Hepatocyte (in vitro differentiated cells): ENCODE measurements around the gene GRXCR1. TPM values are rescaled to one million over a fixed set of nuclear protein-coding genes. Genes with fewer than 3 reads are reported as not detected.

Experiments
- DNase-seq: peaks from one replicate; pipeline ENCODE4 v3.0.0-alpha.2; 2016; ENCODE audit warnings: low spot score
- H2AFZ ChIP-seq: fragments of 200-600 bp; sonication (generic); 2 replicates; pipeline ENCODE4 v1.6.0; 2016; ENCODE audit warnings: antibody characterized with exemption, mild to moderate bottlenecking
- H3K27ac ChIP-seq: fragments of 200-600 bp; sonication (generic); 2 replicates; pipeline ENCODE4 v1.5.1; 2016; ENCODE audit warnings: mild to moderate bottlenecking
- H3K27me3 ChIP-seq: fragments of 200-600 bp; sonication (generic); 2 replicates; pipeline ENCODE4 v1.6.1; 2016
- H3K36me3 ChIP-seq: fragments of 200-600 bp; sonication (generic); replicated peaks from 2 replicates; pipeline ENCODE4 v1.5.1; 2016; ENCODE audit warnings: low read depth; ENCODE audit not compliant: insufficient read depth
- H3K4me1 ChIP-seq: fragments of 200-600 bp; sonication (generic); 2 replicates; pipeline ENCODE4 v1.5.1; 2016; ENCODE audit warnings: mild to moderate bottlenecking, moderate library complexity; ENCODE audit not compliant: insufficient read depth
- H3K4me2 ChIP-seq: fragments of 200-600 bp; sonication (generic); 2 replicates; pipeline ENCODE4 v1.6.0; 2016
- H3K4me3 ChIP-seq: fragments of 200-600 bp; sonication (generic); 2 replicates; pipeline ENCODE4 v1.5.1; 2016; ENCODE audit warnings: mild to moderate bottlenecking
- H3K79me2 ChIP-seq: fragments of 200-600 bp; sonication (generic); 2 replicates; pipeline ENCODE4 v1.6.0; 2017; ENCODE audit warnings: mild to moderate bottlenecking
- H3K9me2 ChIP-seq: fragments of 200-600 bp; sonication (generic); replicated peaks from 2 replicates; pipeline ENCODE4 v1.6.0; 2017; ENCODE audit warnings: mild to moderate bottlenecking; ENCODE audit not compliant: insufficient read depth
- H3K9me3 ChIP-seq: fragments of 200-600 bp; sonication (generic); 2 replicates; pipeline ENCODE4 v1.5.1; 2016; ENCODE audit warnings: low read depth, mild to moderate bottlenecking
- H4K20me1 ChIP-seq: fragments of 200-600 bp; sonication (generic); 2 replicates; pipeline ENCODE4 v1.6.0; 2016; ENCODE audit warnings: mild to moderate bottlenecking; ENCODE audit not compliant: insufficient read depth, poor library complexity, severe bottlenecking
- EZH2 ChIP-seq: fragments of 200-600 bp; sonication (generic); IDR thresholded peaks from 2 replicates; pipeline ENCODE4 v1.6.1; 2016; ENCODE audit warnings: antibody characterized with exemption, mild to moderate bottlenecking, borderline replicate concordance
- EZH2phosphoT487 ChIP-seq: fragments of 200-600 bp; sonication (generic); IDR thresholded peaks from one replicate; pipeline ENCODE4 v1.6.1; 2018; ENCODE audit warnings: antibody characterized with exemption, mild to moderate bottlenecking, low read depth, moderate library complexity; ENCODE audit not compliant: unreplicated experiment, severe bottlenecking
- WGBS: methylation state at CpG from one replicate; pipeline ENCODE4 v1.1.6; 2016; ENCODE audit warnings: low lambda C conversion rate; ENCODE audit errors: missing lambda C conversion rate; 5-methylcytosine and 5-hydroxymethylcytosine counted together
- polyA plus RNA-seq: library from polyadenylated mRNA; unstranded; fragments of >200 nt; fragmentation: Nextera tagmentation; extraction: Ambion mirVana; gene quantifications from 2 replicates; pipeline ENCODE4 v1.2.1, GENCODE V29; 2016
- total RNA-seq: library from RNA; depleted of rRNA; stranded (reverse); fragments of >200 nt; gene quantifications from 2 replicates; pipeline ENCODE4 v1.2.3, GENCODE V29; 2014
- TF ChIP-seq, protein P1 (sequence below): fragments of 200-600 bp; sonication (generic); IDR thresholded peaks from 2 replicates; pipeline ENCODE4 v1.5.1; 2016; ENCODE audit warnings: antibody characterized with exemption, mild to moderate bottlenecking; ENCODE audit not compliant: poor library complexity

GRXCR1 gene
- total and polyA plus RNA-seq, 2 experiments from 2014 or later: not detected

DNA sequence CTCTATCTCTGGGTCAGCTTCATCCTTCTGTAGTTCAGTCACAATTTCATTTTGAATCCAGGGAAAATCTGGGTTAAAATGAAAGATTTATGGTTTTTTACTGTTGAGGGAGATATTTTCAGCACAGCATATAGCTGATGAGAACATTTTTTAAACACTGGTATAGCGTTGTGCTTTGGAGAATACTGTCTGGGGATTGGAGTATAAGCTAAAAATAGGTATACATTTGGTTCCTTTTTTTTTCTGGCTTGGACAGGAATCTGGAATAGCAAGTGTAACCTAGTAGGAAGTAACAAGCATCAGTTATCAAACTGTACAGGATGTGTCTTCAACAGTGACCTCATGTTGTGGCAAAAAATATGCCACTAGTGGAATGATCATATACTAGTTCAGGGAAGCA is 149.1 kb downstream of the GRXCR1 start:
- no peaks in the 10 kb centered on the region for H4K20me1 ChIP-seq
- no peak overlapping the region for H3K4me2 ChIP-seq
- TF ChIP-seq EZH2: no peak
- TF ChIP-seq, protein P1, sequence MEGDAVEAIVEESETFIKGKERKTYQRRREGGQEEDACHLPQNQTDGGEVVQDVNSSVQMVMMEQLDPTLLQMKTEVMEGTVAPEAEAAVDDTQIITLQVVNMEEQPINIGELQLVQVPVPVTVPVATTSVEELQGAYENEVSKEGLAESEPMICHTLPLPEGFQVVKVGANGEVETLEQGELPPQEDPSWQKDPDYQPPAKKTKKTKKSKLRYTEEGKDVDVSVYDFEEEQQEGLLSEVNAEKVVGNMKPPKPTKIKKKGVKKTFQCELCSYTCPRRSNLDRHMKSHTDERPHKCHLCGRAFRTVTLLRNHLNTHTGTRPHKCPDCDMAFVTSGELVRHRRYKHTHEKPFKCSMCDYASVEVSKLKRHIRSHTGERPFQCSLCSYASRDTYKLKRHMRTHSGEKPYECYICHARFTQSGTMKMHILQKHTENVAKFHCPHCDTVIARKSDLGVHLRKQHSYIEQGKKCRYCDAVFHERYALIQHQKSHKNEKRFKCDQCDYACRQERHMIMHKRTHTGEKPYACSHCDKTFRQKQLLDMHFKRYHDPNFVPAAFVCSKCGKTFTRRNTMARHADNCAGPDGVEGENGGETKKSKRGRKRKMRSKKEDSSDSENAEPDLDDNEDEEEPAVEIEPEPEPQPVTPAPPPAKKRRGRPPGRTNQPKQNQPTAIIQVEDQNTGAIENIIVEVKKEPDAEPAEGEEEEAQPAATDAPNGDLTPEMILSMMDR: no peak
- H3K4me3 ChIP-seq: no peak overlapping the region
- WGBS: 81% methylated on average over 1 of the region's 1 CpG
- H3K4me1 ChIP-seq: no peaks in the 10 kb centered on the region
- H2AFZ ChIP-seq: no peak overlapping the region
- no peaks in the 10 kb centered on the region for H3K36me3 ChIP-seq
- no peak overlapping the region for H3K27ac ChIP-seq
- no peaks in the 10 kb centered on the region for H3K27me3 ChIP-seq
- DNase-seq: no peak
- H3K9me2 ChIP-seq: no peaks in the 10 kb centered on the region
- no peaks in the 10 kb centered on the region for H3K9me3 ChIP-seq
- no peaks in the 10 kb centered on the region for H3K79me2 ChIP-seq

GRCh38 chr4:43047058-43047457 is 154.5 kb downstream of the GRXCR1 start:
- 67% methylated on average over 1 of the region's 1 CpG for WGBS
- no peak overlapping the region for H3K4me2 ChIP-seq
- no peak for DNase-seq
- TF ChIP-seq, protein P1: no peak
- no peaks in the 10 kb centered on the region for H3K27me3 ChIP-seq
- H3K9me2 ChIP-seq: no peaks in the 10 kb centered on the region
- no peaks in the 10 kb centered on the region for H3K4me1 ChIP-seq
- H2AFZ ChIP-seq: no peak overlapping the region
- H3K9me3 ChIP-seq: no peaks in the 10 kb centered on the region
- no peaks in the 10 kb centered on the region for H4K20me1 ChIP-seq
- H3K36me3 ChIP-seq: no peaks in the 10 kb centered on the region
- H3K79me2 ChIP-seq: no peaks in the 10 kb centered on the region
- no peak overlapping the region for H3K4me3 ChIP-seq
- H3K27ac ChIP-seq: no peak overlapping the region

DNA sequence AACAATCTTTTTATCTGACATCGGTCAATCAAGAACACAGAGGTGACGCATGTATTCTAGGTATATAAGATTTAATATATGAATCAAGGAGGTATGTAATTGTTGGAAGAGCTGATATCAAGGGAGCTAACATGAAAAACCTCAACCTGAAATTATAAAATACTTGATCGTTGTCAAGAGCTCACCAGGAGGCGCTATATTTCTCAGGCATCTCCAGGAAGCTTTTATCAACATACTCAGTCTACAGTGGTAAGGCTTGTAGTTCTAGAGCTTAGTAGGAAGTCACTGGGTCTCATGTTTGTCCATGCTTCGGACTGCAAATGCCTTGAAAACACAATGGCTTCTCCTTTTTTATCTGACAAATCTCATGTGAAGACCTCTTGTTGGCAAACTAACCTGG is 156.1 kb downstream of the GRXCR1 start:
- DNase-seq: no peak
- H3K9me3 ChIP-seq: no peaks in the 10 kb centered on the region
- H2AFZ ChIP-seq: no peak overlapping the region
- H4K20me1 ChIP-seq: no peaks in the 10 kb centered on the region
- no peaks in the 10 kb centered on the region for H3K4me1 ChIP-seq
- H3K27me3 ChIP-seq: no peaks in the 10 kb centered on the region
- WGBS: 65% methylated on average over 5 of the region's 5 CpGs
- no peak for TF ChIP-seq EZH2phosphoT487
- TF ChIP-seq, protein P1: no peak
- no peak for TF ChIP-seq EZH2
- no peaks in the 10 kb centered on the region for H3K79me2 ChIP-seq
- no peak overlapping the region for H3K4me2 ChIP-seq
- H3K4me3 ChIP-seq: no peak overlapping the region
- H3K9me2 ChIP-seq: no peaks in the 10 kb centered on the region
- H3K36me3 ChIP-seq: no peaks in the 10 kb centered on the region
- H3K27ac ChIP-seq: no peak overlapping the region

DNA sequence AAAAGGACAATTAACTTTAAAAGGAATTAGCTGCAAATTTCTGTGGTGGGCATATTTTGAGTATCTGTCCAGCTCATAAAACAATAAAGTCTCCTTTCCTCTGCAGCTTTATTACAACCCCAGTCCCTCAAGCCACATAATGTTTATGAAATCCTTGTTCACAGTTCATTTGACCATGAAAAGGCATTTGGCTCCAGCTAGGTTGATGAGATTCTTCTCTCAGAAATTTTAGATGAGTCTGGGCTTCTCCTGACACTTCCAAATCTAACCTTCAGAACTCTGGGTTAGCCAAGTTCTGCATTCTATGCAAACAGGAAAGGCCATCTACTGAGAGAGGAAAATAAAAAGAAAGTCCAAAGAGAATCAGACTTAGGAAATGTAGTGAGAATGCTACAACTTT is 156.8 kb downstream of the GRXCR1 start:
- H4K20me1 ChIP-seq: no peaks in the 10 kb centered on the region
- H3K36me3 ChIP-seq: no peaks in the 10 kb centered on the region
- DNase-seq: no peak
- no peak overlapping the region for H3K4me3 ChIP-seq
- TF ChIP-seq, protein P1: no peak
- TF ChIP-seq EZH2phosphoT487 (no peak), EZH2 (no peak)
- no peaks in the 10 kb centered on the region for H3K9me3 ChIP-seq
- no peaks in the 10 kb centered on the region for H3K79me2 ChIP-seq
- H3K27me3 ChIP-seq: no peaks in the 10 kb centered on the region
- no peak overlapping the region for H2AFZ ChIP-seq
- H3K4me2 ChIP-seq: no peak overlapping the region
- H3K27ac ChIP-seq: no peak overlapping the region
- no peaks in the 10 kb centered on the region for H3K9me2 ChIP-seq
- no peaks in the 10 kb centered on the region for H3K4me1 ChIP-seq
